Breast epithelium (tissue), 4 donors: Measurements from ENCODE around the gene PCDHB14. TPM values are rescaled to one million over a fixed set of nuclear protein-coding genes. Genes with fewer than 3 reads are reported as not detected.
"Not testable (repeated sequence)": the region's sequence is repeated elsewhere in the genome, so short reads cannot be mapped to it uniquely, and the experiment has no call there.

Experiments
- DNase-seq, 2 donors: peaks; one replicate each; pipeline ENCODE4 v3.0.0-alpha.2; 2019; ENCODE audit warnings: low spot score in 2 of 2
- H3K27ac ChIP-seq, 2 donors: fragments of 200-600 bp; sonication (generic) in 1 of 2; one replicate each; pipeline ENCODE4 v1.5.1; 2016 to 2019; ENCODE audit warnings: mild to moderate bottlenecking in 1 of 2
- H3K27me3 ChIP-seq, 2 donors: fragments of 200-600 bp; sonication (generic) in 1 of 2; one replicate each; pipeline versions ENCODE4 v1.5.1 to v1.6.0; 2017 to 2019; ENCODE audit warnings: control low read depth in 1 of 2, mild to moderate bottlenecking in 1 of 2
- H3K36me3 ChIP-seq: fragments of 200-600 bp; one replicate; pipeline ENCODE4 v1.5.1; 2019
- H3K4me1 ChIP-seq, 2 donors: fragments of 200-600 bp; sonication (generic); one replicate each; pipeline ENCODE4 v1.5.1; 2016 to 2019; ENCODE audit warnings: control low read depth in 1 of 2
- H3K4me3 ChIP-seq, 3 donors: fragments of 200-600 bp; sonication (generic); 1 replicate in 2 of 3; 2 replicates in 1 of 3; pipeline ENCODE4 v1.5.1; 2016 to 2019; ENCODE audit warnings: mild to moderate bottlenecking in 3 of 3, moderate library complexity in 2 of 3
- H3K9me3 ChIP-seq, 2 donors: fragments of 200-600 bp; sonication (generic) in 1 of 2; one replicate each; pipeline ENCODE4 v1.5.1; 2016 to 2019; ENCODE audit warnings: control low read depth in 1 of 2
- POLR2A ChIP-seq: fragments of 450-650 bp; IDR thresholded peaks from one replicate; pipeline ENCODE4 v1.6.1; 2016; ENCODE audit warnings: antibody characterized with exemption, mild to moderate bottlenecking, moderate library complexity
- POLR2AphosphoS5 ChIP-seq, 3 donors: sonication (generic); formaldehyde crosslinking; IDR thresholded peaks; one replicate each; pipeline ENCODE4 v1.6.1; 2017; ENCODE audit warnings: antibody characterized with exemption in 3 of 3
- intact Hi-C: fragments of 100-400 bp; cut with DNase I; formaldehyde crosslinking; loops from one replicate; pipeline ENCODE4 v1.15.1; 2023; ENCODE audit warnings: low total_unique reads
- total RNA-seq, 3 donors: library from RNA; depleted of rRNA; stranded (reverse); fragments of >200 nt; gene quantifications; one replicate each; pipeline ENCODE4 v1.1.0, GENCODE V29; 2016
- TF ChIP-seq, protein P1 (sequence below), 3 donors: fragments of 450-650 bp; IDR thresholded peaks; one replicate each; pipeline ENCODE4 v1.5.1; 2016 to 2017; ENCODE audit warnings: antibody characterized with exemption in 3 of 3, mild to moderate bottlenecking in 3 of 3, moderate library complexity in 3 of 3

Gene PCDHB14
- total RNA-seq, 3 donors from 2014 or later = 4.2 to 5.9 (median 5.9) TPM

- Histone ChIP-seq H3K36me3 (no peaks in the 10 kb centered on the region), H3K4me3 (no peak overlapping the region), H3K27me3 (no peaks in the 10 kb centered on the region), H3K27ac (no peak overlapping the region), H3K4me1 (no peaks in the 10 kb centered on the region), H3K9me3 (peaks cover 69 to 93% of the 10 kb centered on the region in 2 donors)
- TF ChIP-seq POLR2A = no peak
- no peak for TF ChIP-seq POLR2AphosphoS5 (IDR thresholded peaks at IDR 0.05)
- TF ChIP-seq, protein P1, sequence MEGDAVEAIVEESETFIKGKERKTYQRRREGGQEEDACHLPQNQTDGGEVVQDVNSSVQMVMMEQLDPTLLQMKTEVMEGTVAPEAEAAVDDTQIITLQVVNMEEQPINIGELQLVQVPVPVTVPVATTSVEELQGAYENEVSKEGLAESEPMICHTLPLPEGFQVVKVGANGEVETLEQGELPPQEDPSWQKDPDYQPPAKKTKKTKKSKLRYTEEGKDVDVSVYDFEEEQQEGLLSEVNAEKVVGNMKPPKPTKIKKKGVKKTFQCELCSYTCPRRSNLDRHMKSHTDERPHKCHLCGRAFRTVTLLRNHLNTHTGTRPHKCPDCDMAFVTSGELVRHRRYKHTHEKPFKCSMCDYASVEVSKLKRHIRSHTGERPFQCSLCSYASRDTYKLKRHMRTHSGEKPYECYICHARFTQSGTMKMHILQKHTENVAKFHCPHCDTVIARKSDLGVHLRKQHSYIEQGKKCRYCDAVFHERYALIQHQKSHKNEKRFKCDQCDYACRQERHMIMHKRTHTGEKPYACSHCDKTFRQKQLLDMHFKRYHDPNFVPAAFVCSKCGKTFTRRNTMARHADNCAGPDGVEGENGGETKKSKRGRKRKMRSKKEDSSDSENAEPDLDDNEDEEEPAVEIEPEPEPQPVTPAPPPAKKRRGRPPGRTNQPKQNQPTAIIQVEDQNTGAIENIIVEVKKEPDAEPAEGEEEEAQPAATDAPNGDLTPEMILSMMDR (IDR thresholded peaks at IDR 0.05) = no peak
- DNase-seq = no peak
- intact Hi-C loops = no loop called here
Measured at GRCh38 chr5:141196363-141196762, 26.8 kb upstream of the PCDHB14 start.

- Histone ChIP-seq H3K9me3 (peaks cover 75 to 96% of the 10 kb centered on the region in 2 donors), H3K36me3 (no peaks in the 10 kb centered on the region), H3K4me1 (no peaks in the 10 kb centered on the region), H3K27me3 (no peaks in the 10 kb centered on the region), H3K4me3 (peak within 1 kb of the TSS in 2 of 3 donors; percentile 12 to 29), H3K27ac (no peak within 1 kb of the TSS)
- intact Hi-C loops = no loop called here
- no peak for TF ChIP-seq POLR2A
- TF ChIP-seq, protein P1 (IDR thresholded peaks at IDR 0.05) = no peak
- TF ChIP-seq POLR2AphosphoS5 (IDR thresholded peaks at IDR 0.05) = no peak
- DNase-seq = no peak
Measured at GRCh38 chr5:141199359-141200235, 23.5 kb upstream of the PCDHB14 start, which contains the start of gene PCDHB11. PCDHB11 (plus strand) TSS chr5:141199627; CDS start chr5:141199775, 148 bp downstream.

GRCh38 chr5:141201126-141201525, 22.0 kb upstream of the PCDHB14 start:
- intact Hi-C loops, H3K36me3 ChIP-seq, DNase-seq, H3K27ac ChIP-seq, H3K27me3 ChIP-seq, H3K4me1 ChIP-seq, H3K4me3 ChIP-seq: not testable (repeated sequence)
- peaks cover 73 to 90% of the 10 kb centered on the region in 2 donors for H3K9me3 ChIP-seq

- H3K4me1 ChIP-seq, H3K27ac ChIP-seq, intact Hi-C loops, H3K4me3 ChIP-seq, DNase-seq, H3K36me3 ChIP-seq, H3K27me3 ChIP-seq: not testable (repeated sequence)
- peaks cover 70 to 88% of the 10 kb centered on the region in 2 donors for H3K9me3 ChIP-seq
Measured at GRCh38 chr5:141201646-141202045, 21.5 kb upstream of the PCDHB14 start.

GRCh38 chr5:141208478-141208877, 14.7 kb upstream of the PCDHB14 start, which contains the start of gene PCDHB12:
PCDHB12 (plus strand) TSS chr5:141208719; CDS start chr5:141208908, 189 bp downstream.
- no peak for DNase-seq
- H3K4me3 ChIP-seq = peak within 1 kb of the TSS in 2 of 3 donors; percentile 17 to 25
- H3K36me3 ChIP-seq = no peaks in the 10 kb centered on the region
- no peak for TF ChIP-seq POLR2A
- TF ChIP-seq, protein P1 (IDR thresholded peaks at IDR 0.05) = no peak
- TF ChIP-seq POLR2AphosphoS5 (IDR thresholded peaks at IDR 0.05) = no peak
- H3K9me3 ChIP-seq = peaks cover 52 to 88% of the 10 kb centered on the region in 2 donors
- H3K27me3 ChIP-seq = no peaks in the 10 kb centered on the region
- no peaks in the 10 kb centered on the region for H3K4me1 ChIP-seq
- no peak within 1 kb of the TSS for H3K27ac ChIP-seq
- intact Hi-C loops = no loop called here

GRCh38 chr5:141210281-141210680, 12.9 kb upstream of the PCDHB14 start:
- H3K27ac ChIP-seq, H3K4me1 ChIP-seq, intact Hi-C loops, DNase-seq, H3K4me3 ChIP-seq, H3K27me3 ChIP-seq, H3K36me3 ChIP-seq: not testable (repeated sequence)
- peaks cover 52 to 87% of the 10 kb centered on the region in 2 donors for H3K9me3 ChIP-seq

GRCh38 chr5:141210849-141211248, 12.3 kb upstream of the PCDHB14 start:
- H3K27me3 ChIP-seq, H3K4me1 ChIP-seq, H3K4me3 ChIP-seq, H3K27ac ChIP-seq, intact Hi-C loops, DNase-seq, H3K36me3 ChIP-seq: not testable (repeated sequence)
- peaks cover 58 to 88% of the 10 kb centered on the region in 2 donors for H3K9me3 ChIP-seq
